Heart left ventricle (tissue), 16 donors: Measurements from ENCODE around the gene CD177. TPM values are rescaled to one million over a fixed set of nuclear protein-coding genes. Genes with fewer than 3 reads are reported as not detected.
"Not testable (repeated sequence)": the region's sequence is repeated elsewhere in the genome, so short reads cannot be mapped to it uniquely, and the experiment has no call there.

Experiments
- ATAC-seq, 4 donors: fragments of 200-7000 bp; cut with Tn5 transposase; one replicate each; pipeline ENCODE4 v1.9.1; 2020 to 2022; ENCODE audit warnings: moderate library complexity in 4 of 4, mild to moderate bottlenecking in 3 of 4, moderate number of reproducible peaks in 1 of 4
- DNase-seq, 5 donors: peaks; one replicate each; pipeline ENCODE4 v3.0.0-alpha.2; 2020
- H3K27ac ChIP-seq, 12 donors: fragments of 200-600 bp; sonication (generic) in 4 of 12; one replicate each; pipeline versions ENCODE4 v1.5.0 to v1.8.0; 2016 to 2022; ENCODE audit warnings: mild to moderate bottlenecking in 2 of 12
- H3K27me3 ChIP-seq, 9 donors: fragments of 200-600 bp; sonication (generic) in 2 of 9; one replicate each; pipeline versions ENCODE4 v1.5.1 to v1.8.0; 2016 to 2022; ENCODE audit warnings: mild to moderate bottlenecking in 3 of 9
- H3K36me3 ChIP-seq, 9 donors: fragments of 200-600 bp; sonication (generic) in 2 of 9; one replicate each; pipeline versions ENCODE4 v1.5.0 to v1.8.0; 2018 to 2022; ENCODE audit warnings: mild to moderate bottlenecking in 2 of 9
- H3K4me1 ChIP-seq, 12 donors: fragments of 200-600 bp; sonication (generic) in 4 of 12; one replicate each; pipeline versions ENCODE4 v1.5.0 to v1.8.0; 2016 to 2022; ENCODE audit warnings: mild to moderate bottlenecking in 3 of 12
- H3K4me3 ChIP-seq, 12 donors: fragments of 200-600 bp; sonication (generic) in 4 of 12; one replicate each; pipeline versions ENCODE4 v1.5.0 to v1.8.0; 2017 to 2022; ENCODE audit warnings: mild to moderate bottlenecking in 9 of 12, moderate library complexity in 4 of 12
- H3K9me3 ChIP-seq, 12 donors: fragments of 200-600 bp; sonication (generic) in 4 of 12; one replicate each; pipeline versions ENCODE4 v1.5.0 to v1.8.0; 2016 to 2022; ENCODE audit warnings: mild to moderate bottlenecking in 1 of 12
- CTCF ChIP-seq, 12 donors: fragments of 200-600 bp; sonication (generic) in 4 of 12; IDR thresholded peaks; one replicate each; pipeline versions ENCODE4 v1.5.0 to v1.8.0; 2018 to 2022; ENCODE audit warnings: antibody characterized with exemption in 12 of 12, mild to moderate bottlenecking in 5 of 12
- POLR2A ChIP-seq, 2 donors: fragments of 450-650 bp; IDR thresholded peaks; one replicate each; pipeline ENCODE4 v1.6.1; 2017; ENCODE audit warnings: antibody characterized with exemption in 2 of 2, mild to moderate bottlenecking in 2 of 2, moderate library complexity in 2 of 2
- WGBS, 4 donors: extraction: QIAGEN DNeasy Blood & Tissue Kit in 2 of 4; methylation state at CpG; one replicate each; pipeline versions ENCODE4 v1.1.5 to v1.1.7; 2013 to 2018; 5-methylcytosine and 5-hydroxymethylcytosine counted together
- intact Hi-C, 10 donors: fragments of 100-400 bp; cut with DNase I; formaldehyde crosslinking; loops; one replicate each; pipeline versions ENCODE4 v1.11.1 to v1.14.2; 2022
- polyA plus RNA-seq, 2 donors: library from polyadenylated mRNA; stranded (reverse); fragments of 200-250 nt; gene quantifications; one replicate each; pipeline ENCODE4 v1.2.3, GENCODE V29; 2013
- total RNA-seq, 9 donors: library from RNA; depleted of rRNA in 2 of 9; stranded (reverse); fragments of >200 nt in 2 of 9; fragmentation: NEBNext Ultra II Directional in 3 of 9; extraction: Animal tissue kit (Norgen Biotek cat#: 25700) in 3 of 9; gene quantifications; one replicate each; pipeline versions ENCODE4 v1.1.0 to v1.2.4, GENCODE V29; 2016 to 2023
- donor health status: ischemic (EF 13 %, LVEDD 7.1; RV severe dilation, severe dysfunction).
- donor health status: healthy with polysubstance abuse.
- donor health status: DM: no; HTN: yes; CAD: no.
- donor health status: DM: no; HTN: no; CAD: no.
- donor health status: ischemic (EF 25% LVEDD 6.9; RV normal size, moderate dysfunction).
- donor health status: ischemic (EF 25% LVEDD 5.7; RV mildly dilated, moderate dysfunction).
- donor health status: healthy.
- donor health status: DM: yes; HTN: yes; CAD: no.
- donor health status: ischemic (EF 35%, LVEDD 5.7; RV mildly dilated, moderate dysfunction).
- donor health status: nonischemic (EF 11% LVEDD 7.7; RV severe dilation, severe dysfunction).
- donor health status: DM: yes; HTN: yes; CAD: no.
- donor health status: PGD.
- donor health status: ischemic (EF 29% LVEDD 5.4; RV normal size, mild dysfunction).
- donor health status: nonischemic (EF 23%, LVEDD 6.1; RV moderate dilation, normal function).

CD177 gene
- total and polyA plus RNA-seq, 11 donors = 0.14 to 6.4 (median 0.53) TPM; not detected in 3

DNA sequence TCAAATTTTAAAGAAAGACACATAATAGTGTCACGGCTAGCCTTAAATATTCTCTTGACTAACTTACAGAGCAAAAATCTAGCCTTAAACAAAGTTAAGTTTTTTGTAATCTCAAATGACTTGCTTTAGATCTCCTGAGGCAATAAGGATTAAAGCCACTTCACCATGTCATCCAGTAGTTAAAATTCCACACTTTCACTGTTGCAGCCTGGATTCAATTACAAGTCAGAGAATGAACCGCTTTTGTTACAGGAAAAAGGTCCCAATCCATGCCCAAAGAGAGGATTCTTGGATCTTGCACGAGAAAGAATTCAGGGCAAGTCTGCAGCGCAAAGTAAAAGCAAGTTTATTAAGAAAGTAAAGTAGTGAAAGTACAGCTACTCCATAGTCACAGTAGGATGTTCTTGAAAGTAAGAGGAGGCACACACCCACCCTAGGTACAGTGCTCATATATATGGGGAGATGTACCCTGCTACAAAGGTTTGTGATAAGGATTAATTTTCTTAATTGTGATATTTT lies 34.6 kb upstream of the CD177 start:
- H3K4me3 ChIP-seq = no peak overlapping the region
- no peak for DNase-seq
- ATAC-seq = no peak
- H3K27me3 ChIP-seq = peaks cover 0 to 13% (median 4%) of the 10 kb centered on the region in 9 donors
- TF ChIP-seq POLR2A (IDR thresholded peaks at IDR 0.05) = no peak
- TF ChIP-seq CTCF (IDR thresholded peaks at IDR 0.05) = no peak
- 62 to 82% (median 76%) methylated on average over 4 of the region's 4 CpGs for WGBS, 4 donors
- H3K36me3 ChIP-seq = no peaks in the 10 kb centered on the region
- intact Hi-C loops = no loop called here
- H3K4me1 ChIP-seq = no peaks in the 10 kb centered on the region
- H3K27ac ChIP-seq = no peak overlapping the region
- H3K9me3 ChIP-seq = no peaks in the 10 kb centered on the region

GRCh38 chr19:43320546-43320945 lies 32.9 kb upstream of the CD177 start:
- Histone ChIP-seq H3K4me3 (no peak overlapping the region), H3K9me3 (no peaks in the 10 kb centered on the region), H3K4me1 (no peaks in the 10 kb centered on the region), H3K27ac (no peak overlapping the region), H3K36me3 (no peaks in the 10 kb centered on the region), H3K27me3 (peaks cover 0 to 13% (median 4%) of the 10 kb centered on the region in 9 donors)
- DNase-seq (no peak), ATAC-seq (no peak)
- intact Hi-C loops = no loop called here
- TF ChIP-seq POLR2A (IDR thresholded peaks at IDR 0.05) (no peak), CTCF (IDR thresholded peaks at IDR 0.05) (no peak)
- 51 to 70% (median 57%) methylated on average over 2 of the region's 2 CpGs for WGBS, 4 donors

DNA sequence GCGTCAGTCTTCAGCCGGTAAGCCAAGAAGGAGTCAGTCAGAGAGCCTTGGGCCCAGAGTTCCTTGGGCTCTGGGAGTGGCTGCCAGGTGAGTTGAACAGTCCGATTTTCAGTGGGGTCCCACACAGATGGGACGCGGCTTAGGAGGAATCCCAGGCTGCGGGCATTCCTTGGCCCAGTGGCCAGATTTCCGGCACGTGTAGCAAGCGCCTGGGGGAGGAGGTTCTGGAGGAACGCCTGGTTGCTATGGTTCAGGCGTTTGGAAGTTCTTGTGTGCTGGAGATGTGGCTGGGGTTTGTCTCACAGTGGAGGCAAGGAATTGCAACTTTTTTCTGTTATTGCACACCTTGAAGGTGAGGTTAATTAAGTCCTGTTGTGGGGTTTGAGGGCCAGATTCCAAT lies 26.7 kb upstream of the CD177 start:
- H3K9me3 ChIP-seq, H3K36me3 ChIP-seq: not testable (repeated sequence)

DNA sequence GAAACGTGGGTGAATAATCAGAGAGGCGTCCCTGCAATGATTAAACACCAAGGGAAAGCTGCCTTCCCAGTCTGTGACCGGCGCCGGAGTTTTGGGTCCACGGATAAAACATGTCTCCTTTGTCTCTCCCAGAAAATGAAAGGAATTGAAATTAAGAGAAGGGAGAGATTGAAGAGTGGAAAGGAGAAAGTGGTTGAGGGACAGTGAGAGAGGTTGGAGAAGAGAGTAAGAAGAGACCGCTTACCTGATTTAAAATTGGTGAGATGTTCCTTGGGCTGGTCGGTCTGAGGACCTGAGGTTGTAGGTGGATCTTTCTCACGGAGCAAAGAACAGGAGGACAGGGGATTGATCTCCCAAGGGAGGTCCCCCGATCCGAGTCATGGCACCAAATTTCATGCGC lies 24.9 kb upstream of the CD177 start:
- DNase-seq, H3K27me3 ChIP-seq, H3K4me3 ChIP-seq, H3K9me3 ChIP-seq, ATAC-seq, H3K4me1 ChIP-seq, H3K36me3 ChIP-seq, H3K27ac ChIP-seq, intact Hi-C loops: not testable (repeated sequence)
- 78 to 89% (median 84%) methylated on average over 9 to 11 of the region's 12 CpGs for WGBS, 4 donors

More for the DNA sequence above, 26.7 kb upstream of the CD177 start:
- intact Hi-C loops, H3K4me3 ChIP-seq, H3K4me1 ChIP-seq, ATAC-seq, H3K27ac ChIP-seq, DNase-seq: not testable (repeated sequence)
- H3K27me3 ChIP-seq = peaks cover 0 to 13% (median 0%) of the 10 kb centered on the region in 9 donors
- WGBS, 4 donors = 82 to 92% (median 87%) methylated on average over 11 of the region's 11 CpGs

DNA sequence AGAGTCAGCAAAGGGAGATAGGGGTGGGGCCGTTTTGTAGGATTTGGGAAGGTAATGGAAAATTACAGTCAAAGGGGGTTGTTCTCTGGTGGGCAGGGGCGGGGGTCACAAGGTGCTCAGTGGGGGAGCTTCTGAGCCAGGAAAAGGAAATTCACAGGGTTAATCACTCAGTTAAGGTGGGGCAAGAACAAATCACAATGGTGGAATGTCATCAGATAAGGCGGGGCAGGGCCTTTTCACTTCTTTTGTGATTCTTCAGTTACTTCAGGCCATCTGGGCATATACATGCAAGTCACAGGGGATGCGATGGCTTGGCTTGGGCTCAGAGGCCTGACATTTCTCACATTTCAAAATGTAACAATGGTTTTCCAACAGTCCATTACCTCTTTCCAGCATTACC lies 24.4 kb upstream of the CD177 start:
- H3K27me3 ChIP-seq, ATAC-seq, intact Hi-C loops, H3K4me3 ChIP-seq, H3K27ac ChIP-seq, DNase-seq, H3K9me3 ChIP-seq, H3K36me3 ChIP-seq, H3K4me1 ChIP-seq: not testable (repeated sequence)
- WGBS, 4 donors = 73 to 83% (median 75%) methylated on average over 4 of the region's 4 CpGs

GRCh38 chr19:43329989-43330388 lies 23.5 kb upstream of the CD177 start:
- H3K36me3 ChIP-seq = no peaks in the 10 kb centered on the region
- peaks cover 0 to 4% (median 0%) of the 10 kb centered on the region in 9 donors for H3K27me3 ChIP-seq
- H3K4me3 ChIP-seq = no peak overlapping the region
- intact Hi-C loops = no loop called here
- no peak overlapping the region for H3K27ac ChIP-seq
- ATAC-seq (no peak), DNase-seq (no peak)
- no peaks in the 10 kb centered on the region for H3K9me3 ChIP-seq
- no peaks in the 10 kb centered on the region for H3K4me1 ChIP-seq
- TF ChIP-seq CTCF (IDR thresholded peaks at IDR 0.05) (no peak), POLR2A (IDR thresholded peaks at IDR 0.05) (no peak)
- WGBS, 4 donors = 75 to 85% (median 83%) methylated on average over 2 of the region's 2 CpGs
